NCI-H2227 (cell line): ENCODE measurements around the gene UCHL3.

ENCODE experiments used
- DNase-seq: peaks from one replicate; lab custom pipeline; 2025; ENCODE audit not compliant: unreplicated experiment; lab: John Stamatoyannopoulos, UW

The UCHL3 gene

GRCh38 chr13:75547917-75548316 lies 1.7 kb upstream of the UCHL3 start:
- DNase-seq, result no peak

GRCh38 chr13:75550159-75550567 lies 572 bp downstream of the UCHL3 start:
- DNase-seq, result peak; percentile 29

DNA sequence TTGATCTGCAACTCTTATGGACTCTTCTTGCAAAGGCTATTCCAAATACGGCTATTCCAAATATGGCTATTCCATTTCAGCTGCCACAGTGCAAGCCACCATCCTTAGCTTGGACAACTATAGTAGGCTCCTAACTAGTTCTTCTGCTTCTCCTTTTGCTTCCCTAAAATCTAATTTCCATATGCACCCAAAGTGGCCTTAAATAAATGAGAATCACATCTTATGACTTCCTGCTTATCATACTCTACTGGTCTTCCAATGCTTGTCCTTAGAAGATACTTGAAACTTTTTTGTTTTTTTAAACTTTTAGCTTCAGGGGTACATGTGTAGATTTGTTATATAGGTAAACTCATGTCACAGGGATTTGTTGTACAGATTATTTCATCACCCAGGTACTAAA lies 4.9 kb downstream of the UCHL3 start:
- DNase-seq, result no peak

DNA sequence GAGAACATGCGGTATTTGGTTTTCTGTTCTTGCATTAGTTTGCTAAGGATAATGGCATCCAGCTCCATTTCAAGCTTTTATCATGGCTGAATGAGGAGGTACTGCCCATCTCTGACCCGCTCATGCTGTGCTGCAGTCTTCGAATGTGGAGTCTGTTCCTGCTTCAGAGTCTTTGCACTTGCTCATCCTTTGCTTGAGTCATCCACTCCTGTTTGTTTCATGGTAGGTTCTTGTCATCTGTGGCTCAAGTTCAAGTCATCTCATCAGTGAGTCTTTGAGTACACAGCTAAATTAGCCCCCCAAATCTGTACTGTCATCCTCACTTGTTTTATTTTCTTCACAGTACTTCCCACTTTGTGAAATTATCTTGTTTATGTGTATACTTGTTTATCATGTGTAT lies 5.4 kb downstream of the UCHL3 start:
- DNase-seq, result no peak

DNA sequence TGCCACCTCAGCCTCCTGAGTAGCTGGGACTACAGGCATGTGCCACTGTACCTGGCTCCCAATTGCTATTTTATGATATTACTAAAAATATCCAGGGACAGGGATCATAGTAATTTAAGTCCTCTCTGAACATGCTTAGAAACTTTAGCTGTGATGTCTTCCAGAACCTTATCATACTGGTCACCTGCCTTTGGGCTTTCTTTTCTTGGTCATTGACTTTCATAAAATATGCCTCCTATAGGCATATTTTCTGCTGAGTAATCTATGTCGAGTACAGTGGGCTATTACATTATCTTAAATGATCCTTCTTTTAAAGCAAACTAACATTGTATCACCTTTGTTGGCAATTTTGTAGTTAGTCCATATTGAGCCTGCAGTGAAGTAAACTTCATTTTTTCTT lies 6.2 kb downstream of the UCHL3 start:
- no peak for DNase-seq

- no peak for DNase-seq
These were observed 7.4 kb downstream of the UCHL3 start for GRCh38 chr13:75556961-75557360.

- no peak for DNase-seq
These were observed 8.7 kb downstream of the UCHL3 start for GRCh38 chr13:75558145-75558840.

GRCh38 chr13:75566658-75567057 lies 17.1 kb downstream of the UCHL3 start:
- peak; percentile 2 for DNase-seq

- no peak for DNase-seq
These were observed 20.0 kb downstream of the UCHL3 start for GRCh38 chr13:75569576-75569975.

DNA sequence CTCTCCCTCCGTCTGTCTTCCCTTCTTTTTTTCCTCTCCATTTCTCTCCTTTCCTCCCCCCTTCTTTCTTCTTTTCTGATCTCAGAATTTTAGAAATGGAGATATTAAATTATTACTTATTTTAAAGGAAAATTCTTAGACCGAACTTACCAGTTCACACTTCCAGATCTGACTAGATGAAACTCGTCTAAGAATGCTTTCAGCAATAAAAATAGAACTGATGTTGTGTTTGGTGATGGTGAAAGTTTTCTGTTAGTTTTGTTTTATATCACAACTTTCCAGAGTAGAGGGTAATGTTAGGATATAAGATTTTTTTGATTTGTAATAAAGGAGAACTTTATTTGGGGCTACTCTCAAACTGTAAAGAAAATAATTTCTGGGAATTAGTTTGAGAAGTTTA lies 29.9 kb downstream of the UCHL3 start:
- DNase-seq, result no peak

GRCh38 chr13:75581874-75582640 lies 32.5 kb downstream of the UCHL3 start:
- DNase-seq, result no peak

GRCh38 chr13:75583091-75583490 lies 33.5 kb downstream of the UCHL3 start:
- no peak for DNase-seq

GRCh38 chr13:75585153-75585552 lies 35.6 kb downstream of the UCHL3 start:
- DNase-seq, result no peak

DNA sequence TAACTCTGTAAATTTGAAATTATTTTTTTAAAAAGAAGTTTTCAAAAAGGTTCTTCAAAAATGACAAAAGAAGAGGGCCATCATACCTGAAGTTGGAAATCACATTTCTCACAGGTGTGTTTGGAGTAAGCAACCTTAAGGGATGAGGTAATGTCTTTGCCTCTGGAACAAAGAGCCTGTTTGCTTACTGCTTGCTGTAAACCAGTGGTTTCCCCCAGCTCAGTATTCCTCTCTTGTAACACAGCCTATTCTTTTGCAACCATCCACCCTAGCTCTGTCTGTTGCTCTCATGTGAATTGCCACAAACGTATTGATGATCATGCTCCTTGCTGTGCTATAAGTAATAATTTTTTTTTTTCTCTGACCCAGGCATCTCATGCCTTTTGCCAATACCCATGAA lies 38.1 kb downstream of the UCHL3 start:
- no peak for DNase-seq

DNA sequence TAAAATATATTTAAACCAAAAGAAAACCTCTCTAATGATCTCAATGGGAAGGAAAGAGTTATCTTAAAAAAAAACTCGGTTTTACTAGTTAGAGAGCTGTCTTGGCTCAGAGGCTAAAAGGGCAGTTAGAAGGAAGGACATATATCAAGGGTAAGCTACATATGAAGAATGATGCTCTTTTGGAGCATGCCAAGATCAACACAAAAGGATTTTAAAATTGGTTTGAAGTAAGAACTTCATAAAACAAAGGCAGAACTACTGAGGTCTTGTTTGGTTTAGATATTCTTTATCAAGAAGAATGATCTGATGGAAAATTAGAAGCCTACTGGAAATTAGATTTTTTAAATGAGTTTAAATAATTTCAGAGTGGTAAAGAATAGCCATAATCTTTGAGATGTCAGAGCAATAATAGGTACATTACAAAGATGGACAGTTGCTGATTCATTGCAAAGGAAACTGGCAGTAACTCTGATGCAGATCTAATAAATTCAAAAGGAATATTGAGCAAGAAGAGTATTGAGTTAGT lies 47.1 kb downstream of the UCHL3 start:
- no peak for DNase-seq

- no peak for DNase-seq
These were observed 50.8 kb downstream of the UCHL3 start for GRCh38 chr13:75600371-75600770.

DNA sequence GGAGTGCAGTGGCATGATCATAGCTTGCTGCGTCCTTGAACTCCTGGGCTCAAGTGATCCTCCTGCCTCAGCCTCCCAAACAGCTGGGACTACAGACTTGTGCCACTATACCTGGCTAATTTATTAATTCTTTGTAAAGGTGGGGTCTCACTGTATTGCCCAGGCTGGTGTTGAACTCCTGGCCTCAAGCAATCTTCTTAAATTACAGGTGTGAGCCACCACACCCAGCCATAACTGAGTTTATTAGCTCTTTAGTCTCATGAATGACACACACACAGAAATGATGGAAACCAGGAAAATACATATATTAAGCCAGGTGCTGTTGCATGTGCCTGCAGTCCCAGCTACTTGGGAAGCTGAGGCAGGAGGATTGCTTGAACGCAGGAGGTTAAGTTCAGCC lies 53.4 kb downstream of the UCHL3 start:
- no peak for DNase-seq

DNA sequence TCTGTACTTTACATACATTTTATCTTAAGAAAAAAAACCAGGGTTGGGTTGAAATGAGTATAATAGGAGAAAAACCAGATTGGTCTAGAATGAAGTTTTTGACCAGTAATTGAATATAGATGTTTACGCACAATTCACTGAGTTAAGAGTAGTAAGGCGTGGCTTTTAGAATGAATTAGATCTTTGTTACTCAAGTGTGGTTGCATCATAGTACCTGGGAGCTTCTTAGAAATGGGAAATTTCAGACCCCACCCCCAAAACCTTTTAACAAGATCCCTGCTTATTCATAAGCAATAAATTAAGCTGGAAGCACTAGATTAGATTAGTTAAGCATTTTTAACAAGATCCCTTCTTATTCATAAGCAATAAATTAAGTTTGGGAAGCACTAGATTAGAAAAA lies 57.9 kb downstream of the UCHL3 start:
- no peak for DNase-seq

- DNase-seq, result no peak
These were observed 60.9 kb downstream of the UCHL3 start for GRCh38 chr13:75610466-75610865.

- DNase-seq, result no peak
These were observed 62.8 kb downstream of the UCHL3 start for GRCh38 chr13:75612354-75612753.

DNA sequence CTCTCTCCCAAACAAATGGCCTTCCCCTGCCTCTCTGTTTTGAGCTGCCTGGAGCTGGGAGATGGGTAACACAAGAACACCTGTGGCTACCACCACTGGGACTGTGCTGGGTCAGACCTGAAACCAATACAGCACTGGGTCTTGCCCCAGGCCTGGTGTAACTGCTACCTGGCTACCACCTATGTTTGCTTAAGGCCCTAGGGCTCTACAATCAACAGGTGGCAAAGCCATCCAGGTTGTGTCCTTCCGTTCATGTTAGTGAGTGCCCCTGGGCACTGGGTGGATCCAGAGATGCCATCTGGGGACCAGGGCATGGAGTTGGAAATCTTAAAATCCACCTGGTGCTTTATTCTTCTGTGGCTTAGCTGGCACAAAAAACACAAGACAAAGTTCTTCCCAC lies 67.6 kb downstream of the UCHL3 start:
- no peak for DNase-seq

GRCh38 chr13:75618308-75618707 lies 68.7 kb downstream of the UCHL3 start:
- DNase-seq, result no peak
